IPS-11a (cell line): ENCODE results near the gene TP53AIP1.

Source experiments
- H3K4me3 ChIP-seq: one replicate; pipeline ENCODE4 v1.5.1; 2013; ENCODE audit warnings: low read depth, low read length, control low read depth

Gene TP53AIP1

DNA sequence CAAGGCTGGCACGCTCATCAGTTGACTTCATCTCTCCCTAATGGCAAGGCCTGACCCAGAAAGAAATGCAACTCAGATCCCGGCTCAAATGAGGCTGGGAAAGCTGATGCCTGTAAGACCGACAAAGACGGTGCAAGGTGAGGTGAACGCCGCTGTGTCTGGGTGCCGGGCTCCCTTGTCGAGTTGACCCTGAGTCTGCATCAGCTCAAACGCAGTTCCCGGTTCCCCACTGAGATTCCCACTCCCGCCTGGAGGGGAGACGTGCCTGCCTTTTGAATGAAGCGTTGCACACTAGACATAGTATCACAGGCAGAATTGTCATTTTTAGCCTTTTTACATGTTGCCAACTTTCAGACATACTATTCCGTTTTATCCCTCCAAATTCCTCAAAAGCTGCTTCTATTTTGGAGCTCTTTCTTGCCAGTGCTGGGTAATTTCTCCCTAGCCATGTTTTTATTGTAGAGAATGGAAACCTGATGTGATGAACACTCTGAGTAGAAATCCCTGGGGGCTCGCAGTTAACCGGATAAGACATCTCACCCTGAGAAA is 831 bp upstream of the TP53AIP1 start:
- no peak overlapping the region for H3K4me3 ChIP-seq

GRCh38 chr11:128942272-128942612 is 429 bp downstream of the TP53AIP1 start:
- H3K4me3 ChIP-seq: no peak overlapping the region

DNA sequence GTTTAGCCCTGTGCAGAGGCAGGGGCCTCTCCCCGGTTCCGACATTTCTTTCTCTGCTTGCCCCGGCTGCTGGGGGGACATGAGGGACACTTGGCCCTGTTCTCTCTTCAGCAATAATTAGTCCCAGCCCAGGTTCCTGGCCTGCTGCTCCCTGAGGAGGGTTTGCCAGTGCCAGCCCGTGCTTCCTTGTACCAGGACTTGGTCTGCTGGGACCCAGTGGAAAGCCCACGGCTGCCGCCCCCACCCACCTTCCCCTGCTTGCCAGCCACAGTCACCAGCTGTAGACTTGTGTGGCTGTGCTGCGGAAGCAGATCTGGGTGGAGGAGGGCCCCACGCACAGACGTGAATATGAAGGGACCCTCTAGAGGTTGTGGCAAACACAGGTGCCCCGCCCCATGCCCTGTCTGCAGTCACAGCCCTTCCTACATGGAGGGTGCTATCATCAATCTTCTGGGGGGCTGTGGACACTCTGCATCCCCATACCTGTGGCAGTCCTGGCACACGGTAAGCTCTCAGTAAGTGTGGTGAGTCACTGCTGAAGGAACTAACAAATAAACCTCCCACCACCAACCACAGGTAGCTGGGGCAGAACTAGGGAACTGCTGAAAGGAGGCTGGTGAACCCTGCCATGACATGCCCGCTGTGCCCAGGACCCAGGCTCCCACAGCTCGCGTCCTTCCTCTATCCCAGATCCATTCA is 949 bp downstream of the TP53AIP1 start:
- H3K4me3 ChIP-seq: no peak overlapping the region

- H3K4me3 ChIP-seq: no peak overlapping the region
These were observed 1.6 kb downstream of the TP53AIP1 start for GRCh38 chr11:128941110-128941509.

- no peak overlapping the region for H3K4me3 ChIP-seq
These were observed 2.1 kb downstream of the TP53AIP1 start for GRCh38 chr11:128940603-128941002.

DNA sequence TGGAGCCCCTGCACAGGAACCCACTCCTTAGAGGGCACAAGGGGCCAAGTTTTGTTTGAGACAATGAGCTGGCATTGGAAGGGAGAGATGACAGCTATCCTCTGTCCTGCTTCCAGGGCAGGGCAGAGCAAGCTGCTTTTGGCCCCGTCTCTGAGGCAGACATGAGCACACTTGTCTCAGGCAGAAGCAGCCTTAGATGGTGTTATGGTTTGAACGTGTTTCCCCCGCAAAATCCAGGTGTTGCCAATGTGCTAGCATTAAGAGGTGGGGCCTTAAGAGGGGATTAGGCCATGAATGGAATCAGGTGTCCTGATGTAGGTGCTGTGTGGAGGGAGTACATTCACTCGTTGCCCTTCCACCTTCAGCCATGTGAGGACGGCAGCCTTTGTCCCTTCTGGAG is 2.5 kb downstream of the TP53AIP1 start:
- H3K4me3 ChIP-seq: no peak overlapping the region

- H3K4me3 ChIP-seq: no peak overlapping the region
These were observed 3.1 kb downstream of the TP53AIP1 start for GRCh38 chr11:128939591-128939990.

DNA sequence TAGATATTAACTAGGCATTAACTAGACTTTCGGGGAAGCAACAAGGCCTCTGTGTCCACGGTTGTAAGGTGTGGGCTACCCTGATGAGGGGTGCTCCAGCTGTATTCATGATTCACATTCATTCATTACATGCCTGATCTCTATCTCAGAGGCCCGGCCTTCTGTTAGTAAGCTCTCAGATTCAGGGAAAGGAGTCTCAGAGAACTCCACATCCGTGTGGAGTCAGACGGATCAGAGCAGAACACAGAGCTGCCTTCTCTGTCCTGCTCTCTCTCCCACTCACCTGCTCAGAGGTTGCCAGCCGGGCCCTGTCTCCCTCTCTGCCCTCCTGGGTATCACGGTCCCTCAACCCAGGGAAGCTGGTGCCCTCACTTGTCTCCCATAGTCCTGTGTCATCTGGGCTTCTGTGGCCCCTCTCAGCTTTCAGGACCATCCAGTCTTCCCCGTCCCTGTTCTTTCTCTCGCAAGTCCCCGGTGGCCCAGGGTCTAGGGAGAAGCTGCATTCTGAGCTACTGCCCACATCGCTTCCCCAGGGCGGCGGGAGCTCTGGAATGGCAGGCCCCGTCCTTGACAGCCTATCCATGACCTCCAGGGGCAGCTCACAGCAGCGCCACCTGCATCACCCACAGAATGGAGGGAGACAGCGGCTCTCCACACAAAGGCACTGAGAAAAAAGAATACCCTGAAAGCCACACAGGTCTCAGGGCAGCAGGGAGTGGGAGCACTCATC is 4.3 kb downstream of the TP53AIP1 start:
- H3K4me3 ChIP-seq: no peak overlapping the region

- H3K4me3 ChIP-seq: no peak overlapping the region
These were observed 5.2 kb downstream of the TP53AIP1 start for GRCh38 chr11:128937480-128937879.

DNA sequence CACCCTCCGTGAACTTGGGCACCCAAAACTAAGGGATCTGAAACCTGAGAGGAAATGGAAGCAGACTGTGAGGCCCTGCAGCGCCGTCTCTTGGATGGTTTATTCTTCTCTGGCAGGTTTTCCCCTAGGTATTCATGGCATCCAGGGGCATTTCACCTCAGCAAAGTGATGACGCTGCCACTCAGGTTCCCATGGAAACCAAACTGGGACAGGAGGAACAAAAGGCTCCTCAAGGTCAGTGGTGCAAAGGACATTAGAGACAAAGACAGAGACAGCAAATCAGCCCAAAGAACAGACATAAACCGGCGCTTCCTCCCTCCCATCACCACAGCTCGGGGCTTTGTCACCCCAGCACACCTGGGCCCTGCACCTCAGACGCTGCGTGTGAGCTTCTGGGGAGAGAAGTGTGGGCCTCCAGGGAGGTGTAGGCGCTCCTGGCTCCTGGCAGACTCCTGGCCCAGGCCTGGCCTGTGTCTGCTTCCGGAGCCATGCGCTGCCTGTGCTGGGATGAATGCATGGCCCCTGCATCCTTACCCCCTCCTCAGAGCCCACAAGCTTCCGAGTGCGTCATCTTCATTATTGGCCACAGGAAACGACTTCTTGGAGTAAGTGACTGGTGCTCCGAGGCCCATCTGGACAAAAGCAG is 5.9 kb downstream of the TP53AIP1 start:
- H3K4me3 ChIP-seq: no peak overlapping the region

- H3K4me3 ChIP-seq: no peak overlapping the region
These were observed 7.7 kb downstream of the TP53AIP1 start for GRCh38 chr11:128934926-128935325.

- H3K4me3 ChIP-seq: no peak overlapping the region
These were observed 8.3 kb downstream of the TP53AIP1 start for GRCh38 chr11:128934351-128934750.

DNA sequence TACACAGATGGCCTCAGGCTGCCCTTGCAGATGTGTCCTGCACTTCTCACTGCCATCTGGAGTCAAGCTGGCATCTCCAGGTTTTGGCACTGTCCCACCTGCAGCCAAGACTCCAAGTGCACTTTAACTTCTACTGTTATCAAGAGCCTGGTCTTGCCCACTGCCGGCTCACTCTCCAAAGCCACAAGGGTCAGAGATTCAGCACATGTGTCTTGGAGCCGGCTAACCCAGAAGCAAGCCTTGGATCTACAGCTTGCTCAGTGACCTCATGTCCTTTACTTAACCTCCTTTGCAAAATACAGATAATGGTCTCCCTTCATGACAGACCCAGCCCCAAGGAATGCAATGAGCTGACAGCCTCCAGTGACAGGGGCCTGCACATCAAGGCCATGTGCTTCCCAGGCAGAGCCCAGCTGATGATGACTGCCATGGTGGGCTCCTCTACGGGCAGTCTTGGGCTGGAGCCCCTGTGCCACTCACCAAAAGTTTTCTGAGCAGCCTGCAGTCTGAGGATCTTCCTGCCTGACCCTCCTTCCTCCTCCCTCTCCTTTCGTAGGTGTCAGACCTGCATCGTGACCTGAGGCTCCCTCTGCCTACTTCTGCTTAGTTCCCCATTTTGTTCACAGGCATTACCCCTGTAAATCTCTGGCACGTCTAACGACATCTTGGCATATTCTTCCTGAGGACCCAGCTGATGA is 9.0 kb downstream of the TP53AIP1 start:
- no peak overlapping the region for H3K4me3 ChIP-seq

DNA sequence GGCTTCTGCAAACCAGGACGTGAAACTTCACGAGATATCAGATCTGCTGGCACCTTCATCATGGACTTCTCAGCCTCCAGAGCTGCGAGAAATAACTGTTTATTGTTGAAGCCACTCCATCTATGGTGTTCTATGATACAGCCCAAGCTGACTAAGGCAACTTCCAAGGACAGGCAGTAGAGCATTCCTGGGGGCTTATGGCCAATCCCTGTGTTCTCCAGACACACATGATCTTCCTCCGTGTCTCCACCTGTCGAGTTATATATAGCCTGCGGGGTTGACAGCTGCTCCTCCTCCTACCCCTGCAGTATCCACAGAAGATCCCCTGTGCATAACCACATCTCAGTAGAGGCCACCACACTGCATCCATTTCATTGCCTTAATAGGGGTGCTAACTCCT is 11.0 kb downstream of the TP53AIP1 start:
- no peak overlapping the region for H3K4me3 ChIP-seq

DNA sequence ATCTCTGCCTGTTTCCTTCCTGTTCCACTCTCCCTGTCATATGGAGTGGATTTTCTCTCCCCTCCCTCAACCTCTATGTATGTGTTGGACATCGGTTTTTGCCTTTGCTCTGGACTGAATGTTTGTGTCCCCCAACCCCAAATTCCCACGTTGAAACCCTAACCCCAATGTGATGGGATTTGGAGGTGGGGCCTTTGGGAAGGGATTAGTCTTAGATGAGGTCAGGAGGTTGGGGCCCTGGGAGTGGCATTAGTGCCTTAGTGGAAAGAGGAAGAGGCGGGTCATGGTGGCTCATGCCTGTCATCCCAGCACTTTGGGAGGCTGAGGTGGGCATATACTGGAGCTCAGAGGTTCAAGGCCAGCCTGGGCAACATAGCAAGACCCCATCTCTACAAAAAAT is 11.6 kb downstream of the TP53AIP1 start:
- no peak overlapping the region for H3K4me3 ChIP-seq

DNA sequence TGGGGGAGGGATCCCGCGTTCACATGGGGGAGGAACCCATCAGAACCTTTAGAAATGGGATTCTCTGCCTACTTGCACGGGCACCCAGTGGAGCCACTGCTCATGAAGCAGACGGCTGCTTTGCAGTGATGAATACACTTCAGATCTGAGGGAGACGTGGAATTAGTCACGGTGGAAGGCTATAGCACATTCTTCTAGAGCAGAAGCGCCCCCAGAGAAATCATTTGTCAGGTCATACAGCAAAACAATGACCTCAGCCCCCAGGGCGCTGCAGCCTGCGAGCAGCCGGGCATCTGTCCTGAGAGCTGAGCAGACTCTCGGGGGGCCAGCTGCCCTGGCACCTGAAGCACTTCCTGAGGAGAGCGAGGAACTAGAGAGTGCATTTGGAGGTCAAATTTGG is 12.7 kb downstream of the TP53AIP1 start:
- no peak overlapping the region for H3K4me3 ChIP-seq

- H3K4me3 ChIP-seq: no peak overlapping the region
These were observed 13.2 kb downstream of the TP53AIP1 start for GRCh38 chr11:128929468-128929867.

DNA sequence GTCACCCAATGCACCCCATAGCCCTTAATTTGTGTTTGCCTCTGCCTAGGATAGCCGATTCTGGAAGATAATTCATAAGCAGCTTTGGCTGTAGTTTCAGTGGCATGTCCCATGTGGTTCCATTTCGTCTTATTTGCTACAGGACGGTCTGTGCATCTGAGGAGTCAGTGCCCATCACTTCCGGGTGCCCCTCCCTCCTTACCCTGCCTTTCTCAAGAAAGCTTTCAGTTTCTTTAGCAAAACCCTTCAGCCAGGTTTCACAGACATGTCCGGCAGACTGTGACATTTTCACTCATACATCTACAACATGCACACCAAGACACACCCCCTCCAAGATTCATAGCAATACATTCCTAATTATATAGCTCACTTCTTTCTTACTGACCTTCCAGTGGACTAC is 14.3 kb downstream of the TP53AIP1 start:
- H3K4me3 ChIP-seq: no peak overlapping the region

GRCh38 chr11:128927683-128928336 is 14.9 kb downstream of the TP53AIP1 start:
- no peak overlapping the region for H3K4me3 ChIP-seq

DNA sequence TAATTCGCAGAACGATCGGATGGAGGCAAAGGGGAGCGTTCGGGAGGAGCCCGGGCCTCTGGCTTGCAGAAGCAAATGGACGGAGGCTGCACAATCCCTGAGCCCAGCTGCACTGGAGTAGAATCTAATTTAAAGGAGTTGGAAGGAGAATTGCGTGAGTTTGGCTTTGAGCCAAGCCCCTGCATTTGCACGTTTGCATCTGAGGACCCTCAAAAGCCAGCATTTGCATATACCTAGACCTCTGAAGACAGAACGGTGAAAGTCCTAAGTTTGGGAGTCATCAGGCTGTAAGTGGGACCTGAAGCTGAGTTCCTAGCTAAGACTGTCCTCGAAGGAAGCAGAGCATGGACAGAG is 15.6 kb downstream of the TP53AIP1 start:
- H3K4me3 ChIP-seq: no peak overlapping the region
